Stomach (tissue), 9 donors: ENCODE results near the gene SYT3. TPM values are rescaled to one million over a fixed set of nuclear protein-coding genes. Genes with fewer than 3 reads are reported as not detected.
A peak's percentile ranks its signal among the peaks of the same experiment; 100 is the strongest.

Experiments
- DNase-seq, 2 donors: peaks; one replicate each; pipeline versions ENCODE4 v3.0.0 to v3.0.0-alpha.2; 2013 to 2019
- H3K27ac ChIP-seq, 5 donors: fragments of 200-600 bp in 4 of 5; sonication (generic) in 4 of 5; one replicate each; pipeline ENCODE4 v1.5.1; 2013 to 2019; ENCODE audit warnings: mild to moderate bottlenecking in 1 of 5, moderate library complexity in 1 of 5
- H3K27me3 ChIP-seq, 3 donors: fragments of 200-600 bp; sonication (generic); one replicate each; pipeline ENCODE4 v1.5.1; 2017 to 2019; ENCODE audit warnings: mixed run types in 1 of 3
- H3K36me3 ChIP-seq, 4 donors: fragments of 200-600 bp; sonication (generic); 1 replicate in 3 of 4; 2 replicates in 1 of 4; pipeline ENCODE4 v1.5.1; 2016 to 2019
- H3K4me1 ChIP-seq, 4 donors: fragments of 200-600 bp; sonication (generic); one replicate each; pipeline ENCODE4 v1.5.1; 2016 to 2019
- H3K4me3 ChIP-seq, 4 donors: fragments of 200-600 bp; sonication (generic) in 3 of 4; one replicate each; pipeline ENCODE4 v1.5.1; 2016 to 2019; ENCODE audit warnings: mild to moderate bottlenecking in 1 of 4
- H3K9me3 ChIP-seq, 4 donors: fragments of 200-600 bp; sonication (generic); one replicate each; pipeline ENCODE4 v1.5.1; 2016 to 2019
- EP300 ChIP-seq: sonication (generic); formaldehyde crosslinking; IDR thresholded peaks from one replicate; pipeline ENCODE4 v1.6.1; 2017; ENCODE audit warnings: antibody characterized with exemption
- POLR2A ChIP-seq, 4 donors: fragments of 450-650 bp; IDR thresholded peaks; one replicate each; pipeline ENCODE4 v1.6.1; 2016; ENCODE audit warnings: antibody characterized with exemption in 4 of 4, control low read depth in 2 of 4, mild to moderate bottlenecking in 1 of 4, moderate library complexity in 1 of 4
- POLR2AphosphoS5 ChIP-seq, 3 donors: sonication (generic); formaldehyde crosslinking; IDR thresholded peaks; one replicate each; pipeline ENCODE4 v1.6.1; 2016; ENCODE audit warnings: antibody characterized with exemption in 3 of 3
- WGBS, 5 donors: extraction: QIAGEN DNeasy Blood & Tissue Kit in 3 of 5; methylation state at CpG; one replicate each; pipeline versions ENCODE4 v1.1.5 to v1.1.7; 2013 to 2018; 5-methylcytosine and 5-hydroxymethylcytosine counted together
- intact Hi-C: fragments of 100-400 bp; cut with DNase I; formaldehyde crosslinking; loops from one replicate; pipeline ENCODE4 v1.15.1; 2023; ENCODE audit warnings: low total_unique reads
- polyA plus RNA-seq, 3 donors: library from polyadenylated mRNA; stranded (reverse); fragments of 200-250 nt; gene quantifications; one replicate each; pipeline ENCODE4 v1.2.3, GENCODE V29; 2013
- total RNA-seq, 5 donors: library from RNA; depleted of rRNA; stranded (reverse); fragments of >200 nt; gene quantifications; one replicate each; pipeline versions ENCODE4 v1.1.0 to v1.2.3, GENCODE V29; 2014 to 2016
- TF ChIP-seq, protein P1 (sequence below), 7 experiments: fragments of 450-650 bp in 4 of 7; fragments of 200-600 bp in 3 of 7; sonication (generic) in 3 of 7; IDR thresholded peaks; one replicate each; pipeline ENCODE4 v1.5.1; 2016 to 2019; ENCODE audit warnings: antibody characterized with exemption in 7 of 7, control low read depth in 2 of 7, mild to moderate bottlenecking in 1 of 7
- donor health status: healthy with polysubstance abuse.
- donor health status: Bipolar disorder and iron deficiency.
- donor health status: healthy.

Gene SYT3
- total and polyA plus RNA-seq, 8 donors: 0.13 to 1.3 (median 0.14) TPM; not detected in 5

GRCh38 chr19:50658441-50659317 is 19.0 kb upstream of the SYT3 start:
- Histone ChIP-seq H3K4me3 (peak overlapping the region; percentile 11 to 35 (median 28)), H3K9me3 (peaks cover 10 to 34% (median 29%) of the 10 kb centered on the region in 4 donors), H3K27ac (peak overlapping the region in 2 of 5 donors; percentile 4 to 21), H3K27me3 (peaks cover 6 to 92% (median 54%) of the 10 kb centered on the region in 3 donors), H3K36me3 (no peaks in the 10 kb centered on the region), H3K4me1 (peaks cover 12 to 19% (median 17%) of the 10 kb centered on the region in 4 donors)
- 5 to 12% (median 5%) methylated on average over 22 to 67 of the region's 67 CpGs for WGBS, 5 donors
- peak; percentile 37 to 90 for DNase-seq
- intact Hi-C loops: no loop called here
- TF ChIP-seq POLR2AphosphoS5 (IDR thresholded peaks at IDR 0.05) (peak in 1 of 3 donors; percentile 31), POLR2A (IDR thresholded peaks at IDR 0.05) (no peak)

- WGBS, 5 donors: 4 to 7% (median 5%) methylated on average over 31 to 38 of the region's 38 CpGs
- intact Hi-C loops: no loop called here
- TF ChIP-seq EP300 (no peak), POLR2AphosphoS5 (IDR thresholded peaks at IDR 0.05) (no peak), POLR2A (IDR thresholded peaks at IDR 0.05) (no peak)
- TF ChIP-seq, protein P1, sequence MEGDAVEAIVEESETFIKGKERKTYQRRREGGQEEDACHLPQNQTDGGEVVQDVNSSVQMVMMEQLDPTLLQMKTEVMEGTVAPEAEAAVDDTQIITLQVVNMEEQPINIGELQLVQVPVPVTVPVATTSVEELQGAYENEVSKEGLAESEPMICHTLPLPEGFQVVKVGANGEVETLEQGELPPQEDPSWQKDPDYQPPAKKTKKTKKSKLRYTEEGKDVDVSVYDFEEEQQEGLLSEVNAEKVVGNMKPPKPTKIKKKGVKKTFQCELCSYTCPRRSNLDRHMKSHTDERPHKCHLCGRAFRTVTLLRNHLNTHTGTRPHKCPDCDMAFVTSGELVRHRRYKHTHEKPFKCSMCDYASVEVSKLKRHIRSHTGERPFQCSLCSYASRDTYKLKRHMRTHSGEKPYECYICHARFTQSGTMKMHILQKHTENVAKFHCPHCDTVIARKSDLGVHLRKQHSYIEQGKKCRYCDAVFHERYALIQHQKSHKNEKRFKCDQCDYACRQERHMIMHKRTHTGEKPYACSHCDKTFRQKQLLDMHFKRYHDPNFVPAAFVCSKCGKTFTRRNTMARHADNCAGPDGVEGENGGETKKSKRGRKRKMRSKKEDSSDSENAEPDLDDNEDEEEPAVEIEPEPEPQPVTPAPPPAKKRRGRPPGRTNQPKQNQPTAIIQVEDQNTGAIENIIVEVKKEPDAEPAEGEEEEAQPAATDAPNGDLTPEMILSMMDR (IDR thresholded peaks at IDR 0.05): no peak
- peak; percentile 74 to 95 for DNase-seq
- peaks cover 10 to 34% (median 29%) of the 10 kb centered on the region in 4 donors for H3K9me3 ChIP-seq
- H3K27me3 ChIP-seq: peaks cover 6 to 88% (median 50%) of the 10 kb centered on the region in 3 donors
- H3K4me1 ChIP-seq: peaks cover 12 to 19% (median 17%) of the 10 kb centered on the region in 4 donors
- H3K4me3 ChIP-seq: peak overlapping the region; percentile 5 to 35 (median 28)
- H3K27ac ChIP-seq: no peak overlapping the region
- no peaks in the 10 kb centered on the region for H3K36me3 ChIP-seq
Observed at GRCh38 chr19:50657712-50658440, 18.2 kb upstream of the SYT3 start.

DNA sequence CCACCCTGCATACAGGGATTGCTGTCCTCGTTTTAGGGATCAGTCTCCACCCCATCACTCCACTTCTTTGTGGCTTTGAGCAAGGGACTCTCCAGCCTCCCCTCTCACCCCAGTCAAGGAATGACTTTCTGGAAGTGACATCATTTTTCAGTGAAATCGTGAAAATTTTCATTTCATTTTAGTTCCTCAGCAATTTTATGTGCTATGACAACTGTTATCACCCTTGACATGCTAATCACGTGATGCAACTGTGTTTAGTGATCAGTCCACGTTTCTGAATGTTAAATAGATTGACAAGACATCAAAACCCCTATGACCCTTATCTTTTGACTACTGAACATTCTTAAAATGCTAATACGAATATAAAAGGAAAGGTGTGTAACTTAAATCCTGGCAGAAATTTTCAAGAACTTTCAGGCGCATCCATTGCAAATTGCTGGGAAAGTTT is 17.6 kb upstream of the SYT3 start:
- WGBS, 5 donors: 52 to 60% (median 56%) methylated on average over 6 of the region's 6 CpGs
- Histone ChIP-seq H3K27me3 (peaks cover 6 to 88% (median 54%) of the 10 kb centered on the region in 3 donors), H3K27ac (no peak overlapping the region), H3K4me1 (peaks cover 12 to 19% (median 17%) of the 10 kb centered on the region in 4 donors), H3K4me3 (no peak overlapping the region), H3K9me3 (peaks cover 10 to 34% (median 29%) of the 10 kb centered on the region in 4 donors), H3K36me3 (no peaks in the 10 kb centered on the region)
- intact Hi-C loops: no loop called here
- DNase-seq: no peak
- TF ChIP-seq POLR2AphosphoS5 (IDR thresholded peaks at IDR 0.05) (no peak), EP300 (no peak), POLR2A (IDR thresholded peaks at IDR 0.05) (no peak)
- TF ChIP-seq, protein P1 (IDR thresholded peaks at IDR 0.05): no peak

DNA sequence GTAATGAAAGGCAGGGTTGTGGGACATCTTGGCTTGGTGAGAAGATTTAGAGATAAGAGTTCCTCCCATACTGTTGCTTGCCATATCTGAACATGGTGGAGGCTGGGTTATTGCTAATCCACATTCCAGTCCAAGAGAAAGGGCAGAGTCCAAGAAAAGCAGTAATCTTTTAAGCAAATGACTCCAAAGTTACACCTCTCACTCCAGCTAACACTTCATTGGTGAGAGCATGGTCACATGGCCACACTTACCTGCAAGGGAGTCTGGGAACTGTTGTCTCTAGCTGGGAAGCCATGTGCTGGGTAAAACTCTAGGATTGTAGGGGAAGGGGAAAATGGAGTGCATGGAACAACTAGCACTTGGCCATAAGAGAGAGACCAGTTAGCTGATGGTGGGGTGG is 15.2 kb upstream of the SYT3 start:
- Histone ChIP-seq H3K27me3 (peaks cover 3 to 86% (median 45%) of the 10 kb centered on the region in 3 donors), H3K27ac (no peak overlapping the region)

More for the DNA sequence above, 15.2 kb upstream of the SYT3 start:
- Histone ChIP-seq H3K4me1 (peaks cover 12 to 19% (median 17%) of the 10 kb centered on the region in 4 donors), H3K4me3 (no peak overlapping the region), H3K36me3 (no peaks in the 10 kb centered on the region), H3K9me3 (peaks cover 10 to 34% (median 29%) of the 10 kb centered on the region in 4 donors)
- TF ChIP-seq POLR2AphosphoS5 (IDR thresholded peaks at IDR 0.05): no peak
- TF ChIP-seq, protein P1 (IDR thresholded peaks at IDR 0.05): no peak
- no peak for TF ChIP-seq EP300
- TF ChIP-seq POLR2A (IDR thresholded peaks at IDR 0.05): no peak
- DNase-seq: no peak
- intact Hi-C loops: no loop called here
